Measurements from ENCODE around the gene KRTAP4-11.
"Not testable (repeated sequence)": the region's sequence is repeated elsewhere in the genome, so short reads cannot be mapped to it uniquely, and the experiment has no call there.

Gene KRTAP4-11

GRCh38 chr17:41098042-41098441 is 20.1 kb downstream of the KRTAP4-11 start, which contains the start of gene KRTAP4-8:
Gene KRTAP4-8, minus strand, starts transcription at chr17:41098142. Its CDS starts 58 bp downstream, at chr17:41098084.
- DNase-seq (ENCODE audit: extremely low spot score, insufficient read length, low read depth): no peak
- FAIRE-seq: no peak

- no peak for FAIRE-seq
- DNase-seq (ENCODE audit: extremely low spot score, insufficient read length, low read depth): no peak
Observed at GRCh38 chr17:41096055-41096454, 22.1 kb downstream of the KRTAP4-11 start.

GRCh38 chr17:41088760-41089352 is 29.3 kb downstream of the KRTAP4-11 start:
- peak; percentile 38 for FAIRE-seq
- DNase-seq (ENCODE audit: extremely low spot score, insufficient read length, low read depth): not testable (repeated sequence)

- FAIRE-seq: not testable (repeated sequence)
Observed at GRCh38 chr17:41084100-41084856, 33.9 kb downstream of the KRTAP4-11 start, which contains the start of gene KRTAP4-7. Gene KRTAP4-7, plus strand, starts transcription at chr17:41084150. Its CDS starts 57 bp downstream, at chr17:41084207.

GRCh38 chr17:41083427-41083826 is 34.7 kb downstream of the KRTAP4-11 start:
- DNase-seq (ENCODE audit: extremely low spot score, insufficient read length, low read depth); FAIRE-seq: not testable (repeated sequence)

More at GRCh38 chr17:41084100-41084856, 33.9 kb downstream of the KRTAP4-11 start, which contains the start of gene KRTAP4-7:
- not testable (repeated sequence) for DNase-seq (ENCODE audit: extremely low spot score, insufficient read length, low read depth)

GRCh38 chr17:41082626-41083025 is 35.5 kb downstream of the KRTAP4-11 start:
- DNase-seq (ENCODE audit: extremely low spot score, insufficient read length, low read depth): no peak

GRCh38 chr17:41076788-41077187 is 41.4 kb downstream of the KRTAP4-11 start:
- DNase-seq (ENCODE audit: extremely low spot score, insufficient read length, low read depth) (no peak), FAIRE-seq (no peak)

More at GRCh38 chr17:41082626-41083025, 35.5 kb downstream of the KRTAP4-11 start:
- FAIRE-seq: no peak

- FAIRE-seq: no peak
Observed at GRCh38 chr17:41073676-41074075, 44.5 kb downstream of the KRTAP4-11 start.

GRCh38 chr17:41071606-41072360 is 46.4 kb downstream of the KRTAP4-11 start:
- FAIRE-seq: no peak
- no peak for DNase-seq (ENCODE audit: extremely low spot score, insufficient read length, low read depth)

More at GRCh38 chr17:41073676-41074075, 44.5 kb downstream of the KRTAP4-11 start:
- DNase-seq (ENCODE audit: extremely low spot score, insufficient read length, low read depth): no peak

GRCh38 chr17:41069031-41069430 is 49.1 kb downstream of the KRTAP4-11 start:
- DNase-seq (ENCODE audit: extremely low spot score, insufficient read length, low read depth) (no peak), FAIRE-seq (no peak)

- FAIRE-seq (no peak), DNase-seq (ENCODE audit: extremely low spot score, insufficient read length, low read depth) (no peak)
Observed at GRCh38 chr17:41067281-41067680, 50.9 kb downstream of the KRTAP4-11 start.
